NCI-H524 treated with DMSO at 0.1 percent for 48 hours (cell line): ENCODE results near the gene ZSCAN29.

Source experiments
- DNase-seq: peaks from one replicate; lab custom pipeline; 2025; lab: John Stamatoyannopoulos, UW

The ZSCAN29 gene

DNA sequence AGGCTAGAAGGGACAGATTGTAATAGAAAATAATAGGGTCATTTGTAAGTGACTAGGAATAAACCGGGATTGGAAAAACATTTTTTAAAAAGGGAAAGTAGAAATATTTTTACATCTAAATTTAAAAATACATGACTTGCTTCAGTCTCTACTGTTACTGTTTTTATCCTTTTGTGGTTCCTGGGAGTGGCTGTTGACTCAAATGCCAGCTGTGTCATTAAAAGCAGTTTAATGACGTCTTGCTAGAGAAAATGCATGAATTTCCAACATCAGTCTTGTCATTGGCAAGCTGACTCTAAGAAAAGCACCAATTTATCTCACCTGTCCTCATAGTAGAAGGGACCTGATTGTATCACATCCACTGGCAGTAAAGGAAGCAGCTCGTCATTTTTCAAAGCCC is 23.7 kb downstream of the ZSCAN29 start:
- DNase-seq = no peak

DNA sequence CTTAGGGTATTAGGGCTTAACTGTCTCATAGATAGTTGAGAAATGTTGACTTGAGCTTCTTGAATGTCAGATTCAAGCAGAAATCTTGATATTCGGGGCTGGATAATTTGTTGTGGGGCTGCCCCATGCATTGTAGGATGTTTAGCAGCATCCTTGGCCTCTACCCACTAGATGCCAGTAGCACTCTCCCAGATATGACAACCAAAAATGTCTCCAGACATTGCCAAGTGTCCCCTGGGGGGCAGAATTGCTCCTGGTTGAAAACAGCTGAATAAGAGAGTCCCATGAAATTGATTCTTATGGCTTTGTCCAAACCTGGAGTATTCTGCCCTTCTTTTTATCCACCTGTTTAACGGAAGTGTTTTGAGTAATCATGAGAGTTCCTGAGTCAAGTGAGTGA is 24.5 kb downstream of the ZSCAN29 start:
- no peak for DNase-seq

DNA sequence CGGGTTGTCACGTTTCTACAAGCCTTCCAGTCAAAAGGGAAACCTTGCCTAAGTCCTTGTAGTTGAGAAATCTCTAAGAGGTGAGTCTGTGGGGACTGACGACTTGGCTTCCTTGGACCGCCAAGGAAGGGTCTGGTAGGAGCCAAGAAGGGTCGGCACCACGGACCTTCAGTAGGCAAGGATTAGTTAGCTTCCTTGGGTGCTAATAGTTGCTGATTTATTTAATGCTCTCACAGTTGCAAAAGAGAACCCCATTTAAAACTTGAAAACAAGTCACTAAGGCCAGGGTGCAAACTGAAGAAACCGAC is 40.1 kb downstream of the ZSCAN29 start:
- no peak for DNase-seq

DNA sequence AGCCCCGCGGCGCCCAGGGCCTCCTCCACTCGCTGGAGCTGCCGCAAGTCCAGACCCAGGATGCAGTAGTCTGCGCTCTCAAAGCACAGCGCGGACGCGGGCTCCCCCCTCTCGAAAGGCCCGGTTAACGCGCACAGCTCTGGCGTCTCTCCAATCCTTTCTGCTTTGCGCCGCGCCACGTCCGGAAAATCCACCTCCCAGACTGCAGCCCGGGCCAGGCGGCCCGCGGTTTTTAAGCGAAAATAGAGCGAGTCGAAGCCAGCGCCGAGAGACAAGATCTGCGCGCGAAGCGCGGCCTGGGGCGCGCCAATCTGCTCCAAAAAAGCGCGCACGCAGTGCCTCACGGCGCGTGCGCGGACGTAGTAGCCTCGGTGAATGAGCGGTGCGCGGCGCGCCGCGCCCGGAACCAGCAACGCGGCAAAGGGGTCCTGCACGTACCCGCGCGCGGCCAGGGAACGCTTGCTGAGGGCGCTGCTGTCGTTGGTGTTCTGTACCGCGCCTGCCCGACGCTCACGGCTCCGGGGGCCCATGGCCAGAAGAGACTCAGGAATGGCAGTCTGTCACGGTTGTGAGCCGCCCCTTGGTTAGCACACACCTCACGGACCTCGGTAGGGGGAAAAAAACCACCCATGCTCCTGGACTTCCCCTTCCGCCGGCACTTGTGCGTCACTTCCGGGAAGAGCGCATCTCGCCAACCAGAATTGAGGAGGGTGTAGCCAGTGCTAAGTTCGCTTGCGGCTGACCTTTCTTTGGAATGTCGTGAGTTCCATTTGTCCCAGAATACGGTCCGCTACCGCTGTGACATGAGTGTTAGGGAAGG is 40.7 kb downstream of the ZSCAN29 start, which contains the start of gene LCMT2:
Gene LCMT2 (minus strand): TSS at position 614 of the 820 bp plus-strand sequence. CDS start 84 bp downstream, at position 530.
- DNase-seq = peak; percentile 89

DNA sequence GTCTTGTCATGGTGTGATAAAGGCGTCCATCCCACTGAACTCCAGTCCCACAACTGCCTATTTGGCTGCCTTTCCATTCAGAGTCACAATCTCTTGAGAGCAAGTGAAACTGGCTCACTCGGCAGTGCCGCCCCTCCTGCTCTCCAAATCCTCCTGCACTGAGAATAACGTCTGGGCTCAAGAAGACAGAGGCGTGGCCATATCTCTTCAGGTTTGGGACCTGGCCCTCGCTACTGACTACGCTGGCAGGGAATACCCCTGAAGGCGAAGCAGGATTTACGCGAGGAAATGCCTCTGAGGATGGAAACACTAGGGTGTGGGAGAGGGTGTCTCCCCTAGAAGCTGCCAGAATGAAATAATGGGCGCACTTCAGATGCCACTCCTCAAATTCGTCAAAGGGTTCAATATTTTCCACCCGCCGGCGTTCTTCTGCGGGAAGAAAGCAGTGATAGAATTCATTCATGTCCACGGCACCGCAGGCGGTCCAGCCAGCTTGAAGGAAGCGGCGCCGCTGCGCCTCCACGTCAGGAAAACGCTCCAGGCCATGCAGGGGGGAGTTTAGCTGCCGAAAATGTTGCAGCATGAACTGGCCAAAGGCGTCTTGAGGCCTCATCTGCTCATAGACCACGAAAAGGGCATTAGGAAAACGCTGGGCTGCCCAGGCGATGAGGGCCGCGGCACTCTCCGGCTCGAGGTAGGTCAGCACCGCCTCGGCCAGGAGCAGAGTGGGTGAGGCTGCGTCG is 41.5 kb downstream of the ZSCAN29 start:
- DNase-seq = no peak

DNA sequence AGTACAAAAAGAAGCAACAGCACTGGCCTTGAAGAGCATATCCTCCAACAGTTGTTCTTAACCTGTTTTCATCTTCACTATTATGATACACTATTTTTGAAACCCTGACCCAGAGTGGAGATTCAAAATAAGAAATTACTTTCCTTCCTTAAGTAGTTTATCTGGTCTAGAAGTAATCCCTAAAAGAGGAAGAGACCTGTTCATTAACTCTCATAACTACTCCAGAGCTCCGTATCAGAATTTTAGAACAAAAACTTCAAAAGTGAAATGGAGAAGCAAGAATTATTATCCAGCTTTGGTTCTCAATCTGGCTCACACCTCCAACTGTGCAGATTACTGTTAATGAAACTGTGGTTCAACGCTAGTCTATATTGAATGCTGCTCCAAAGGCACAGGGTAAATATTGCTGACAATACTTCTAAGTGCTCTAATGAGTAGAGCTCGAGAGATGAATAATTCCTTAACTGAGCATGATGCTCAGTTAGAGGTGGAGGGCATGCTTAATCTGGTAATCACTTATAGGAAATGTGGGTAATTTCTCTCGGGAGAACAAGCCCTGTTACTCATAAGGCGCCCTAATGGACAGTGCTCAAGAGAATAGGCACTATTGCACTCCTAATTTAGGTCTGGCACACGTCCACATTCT is 45.7 kb downstream of the ZSCAN29 start:
- DNase-seq = no peak

DNA sequence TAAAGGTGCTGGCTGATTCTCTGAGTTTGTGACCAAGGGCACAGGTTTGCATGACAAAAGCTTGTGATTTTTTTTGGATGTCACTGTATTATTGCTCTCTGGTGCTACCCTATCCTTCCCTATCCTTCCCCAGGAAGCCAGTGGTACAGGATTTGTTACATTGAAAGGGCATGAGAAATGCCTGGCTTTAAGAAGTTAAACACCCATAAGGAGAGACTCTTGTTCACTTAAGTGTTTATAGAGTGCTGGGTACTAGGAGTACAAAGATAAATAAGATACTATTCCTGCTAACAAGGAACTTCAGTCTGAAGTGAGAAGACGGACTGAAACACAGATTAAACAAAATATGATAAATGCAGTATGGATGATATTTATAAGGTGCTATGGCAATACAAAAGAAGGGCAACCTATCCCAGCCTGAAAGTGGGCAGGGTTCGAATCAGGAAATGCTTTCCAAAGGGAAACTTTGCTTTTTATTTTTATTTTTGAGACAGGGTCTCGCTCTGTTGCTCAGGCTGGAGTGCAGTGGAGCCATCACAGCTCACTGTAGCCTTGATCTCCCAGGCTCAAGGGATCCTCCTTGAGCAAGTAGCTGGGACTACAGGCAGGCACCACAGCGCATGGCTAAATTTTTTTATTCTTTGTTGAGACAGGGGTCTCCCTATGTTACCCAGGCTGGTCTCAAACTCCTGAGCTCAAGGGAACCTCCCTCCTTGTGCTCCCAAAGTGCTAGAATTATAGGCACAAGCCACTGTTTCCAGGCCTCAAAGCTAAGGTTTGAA is 51.7 kb downstream of the ZSCAN29 start:
- no peak for DNase-seq

DNA sequence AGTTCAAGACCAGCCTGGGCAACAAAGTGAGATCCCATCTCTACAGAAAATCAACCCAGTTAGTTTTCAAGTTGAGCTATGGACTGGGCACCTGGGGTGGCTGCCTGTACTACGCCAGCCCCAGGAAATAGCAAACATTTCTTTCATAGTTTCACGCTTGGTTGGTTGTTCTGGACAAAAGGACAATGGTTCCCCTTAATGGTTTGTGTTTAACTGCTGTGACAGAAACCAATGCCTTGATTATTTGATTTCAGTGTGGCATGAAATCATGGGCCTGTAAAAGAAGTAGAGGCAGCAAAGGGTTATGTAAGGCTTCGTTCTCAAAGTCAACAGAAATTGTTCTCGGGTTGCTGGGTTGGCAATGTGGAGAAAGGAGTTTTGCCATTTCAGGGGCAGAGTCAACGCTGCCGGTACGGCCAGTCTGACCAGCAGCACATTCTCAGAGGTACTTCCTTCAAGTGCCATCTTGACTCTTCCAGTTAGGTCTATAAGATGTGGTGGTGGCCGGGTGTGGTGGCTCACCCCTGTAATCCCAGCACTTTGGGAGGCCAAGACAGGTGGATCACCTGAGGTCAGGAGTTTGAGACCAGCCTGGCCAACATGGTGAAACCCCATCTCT is 53.2 kb downstream of the ZSCAN29 start:
- DNase-seq = no peak

DNA sequence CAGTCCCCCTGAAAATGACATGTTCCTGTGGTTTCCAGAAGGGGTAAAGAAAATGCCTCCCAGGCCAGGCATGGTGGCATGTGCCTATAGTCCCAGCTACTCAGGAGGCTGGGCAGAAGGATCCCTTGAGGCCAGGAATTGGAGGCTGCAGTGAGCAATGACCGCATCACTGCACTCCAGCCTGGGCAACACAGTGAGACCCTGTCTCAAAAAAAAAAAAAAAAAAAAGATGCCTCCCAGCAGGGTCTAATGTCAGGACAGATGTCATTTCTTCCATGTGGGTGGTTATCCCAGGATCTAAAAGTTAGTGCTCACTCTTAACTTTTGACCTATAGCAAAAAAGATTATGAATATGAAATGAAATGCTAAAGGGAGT is 53.9 kb downstream of the ZSCAN29 start:
- DNase-seq = no peak

DNA sequence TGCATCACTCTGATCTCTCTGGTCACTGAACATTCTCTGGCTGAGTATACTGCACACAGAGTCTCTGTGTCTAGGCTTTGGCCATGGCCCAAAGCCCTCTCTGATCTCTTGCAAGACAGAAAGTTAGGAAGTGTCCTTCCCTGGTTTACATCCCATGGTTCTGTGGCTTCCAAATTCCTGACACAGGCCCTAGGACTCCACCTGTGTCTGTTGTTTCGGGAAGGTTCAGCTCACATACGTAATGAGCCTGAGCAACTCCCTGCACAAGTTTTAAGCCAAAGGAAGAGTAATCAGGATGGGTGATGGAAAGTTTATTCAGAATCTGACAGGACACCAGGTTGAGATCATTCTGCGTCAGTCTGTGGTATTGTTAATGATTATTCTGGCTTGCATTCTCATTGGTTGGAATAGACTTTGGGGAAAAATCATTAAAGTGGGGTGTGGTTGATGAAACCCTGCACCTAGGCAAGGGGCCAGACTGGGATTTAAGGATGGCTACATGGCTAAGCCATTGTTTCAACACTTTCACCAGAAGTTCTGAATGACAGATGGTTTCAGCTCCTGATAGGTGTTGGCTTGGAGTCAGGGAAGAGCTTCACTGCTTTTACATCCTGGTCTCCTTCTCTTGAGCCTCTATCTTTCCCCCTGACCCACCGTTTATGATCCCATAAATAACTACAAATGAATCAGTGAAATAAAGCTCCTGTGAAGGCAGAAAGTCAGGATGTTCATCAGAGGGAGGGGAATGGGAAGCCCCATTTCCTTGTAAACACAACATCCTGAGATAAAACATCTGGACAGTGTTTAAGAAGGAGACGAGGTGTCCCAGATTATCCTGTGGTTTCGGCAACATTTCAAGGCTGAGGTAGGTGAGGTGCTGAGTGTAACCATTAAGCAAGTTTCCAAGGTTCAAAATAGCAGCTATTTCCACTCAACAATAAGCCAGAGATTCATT is 54.5 kb downstream of the ZSCAN29 start:
- DNase-seq = no peak

DNA sequence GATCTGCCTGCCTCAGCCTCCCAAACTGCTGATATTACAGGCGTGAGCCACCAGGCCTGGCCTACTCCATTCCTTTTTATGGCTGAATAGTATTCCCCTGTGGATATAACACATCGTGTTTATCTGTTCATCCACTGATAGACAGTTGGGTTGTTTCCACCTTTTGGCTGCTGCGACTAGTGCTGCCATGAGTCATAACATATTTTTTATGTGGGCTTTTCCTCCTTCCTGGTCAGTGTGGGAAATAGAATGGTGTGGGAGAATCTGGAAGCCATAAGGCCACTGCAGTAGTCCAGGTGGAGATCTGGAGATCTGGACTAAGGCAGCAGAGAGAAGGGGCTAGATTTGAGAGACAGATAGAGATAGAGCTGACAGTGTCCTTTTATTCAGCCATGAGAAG is 56.7 kb downstream of the ZSCAN29 start:
- DNase-seq = no peak

DNA sequence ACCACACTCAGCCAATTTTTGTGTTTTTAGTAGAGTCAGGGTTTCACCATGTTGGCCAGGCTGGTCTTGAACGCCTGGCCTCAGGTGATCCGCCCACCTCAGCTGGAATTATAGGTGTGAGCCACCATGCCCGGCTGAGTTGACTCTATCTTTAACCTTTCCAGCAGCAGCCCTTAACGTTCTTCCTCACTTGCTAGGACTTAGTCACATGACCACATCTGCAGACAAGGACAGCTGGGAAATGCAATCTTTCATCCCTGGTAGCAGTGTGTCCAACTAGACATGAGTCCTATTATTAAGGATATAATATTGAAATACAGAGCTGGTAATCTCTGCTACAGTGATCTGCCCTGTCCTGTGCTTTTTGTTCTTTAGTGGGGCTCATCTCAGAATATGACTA is 58.5 kb downstream of the ZSCAN29 start:
- DNase-seq = no peak
